K562 (cell line): ENCODE results near the gene KIF5A. TPM values are rescaled to one million over a fixed set of nuclear protein-coding genes. Genes with fewer than 3 reads are reported as not detected.

ENCODE experiments used
- BCOR ChIP-seq: fragments of 450-650 bp; IDR thresholded peaks from 2 replicates; pipeline ENCODE4 v1.6.1; 2016
- BMI1 ChIP-seq: fragments of 150-350 bp; IDR thresholded peaks from 2 replicates; pipeline ENCODE4 v1.6.1; 2014; ENCODE audit warnings: low read length
- CSDE1 ChIP-seq, 2 experiments: fragments of 450-650 bp; IDR thresholded peaks; 2 replicates each; pipeline ENCODE4 v1.6.1; 2016; ENCODE audit warnings: mild to moderate bottlenecking in 1 of 2
- E2F6 ChIP-seq, 2 experiments: IDR thresholded peaks; 2 replicates each; pipeline ENCODE4 v1.6.1; 2011; ENCODE audit warnings: borderline replicate concordance in 1 of 2, control low read depth in 1 of 2, low read depth in 1 of 2, low read length in 1 of 2, mild to moderate bottlenecking in 1 of 2, mixed read lengths in 1 of 2, moderate library complexity in 1 of 2; ENCODE audit not compliant: insufficient read depth in 1 of 2, insufficient read length in 1 of 2, poor library complexity in 1 of 2, severe bottlenecking in 1 of 2; ENCODE audit errors: extremely low read depth in 1 of 2
- KDM2B ChIP-seq: fragments of 250-450 bp; sonication (Bioruptor Pico); IDR thresholded peaks from 2 replicates; pipeline ENCODE4 v1.8.0; 2021; ENCODE audit warnings: mild to moderate bottlenecking, moderate library complexity
- MNT ChIP-seq, 2 experiments: fragments of 450-650 bp; conservative IDR thresholded peaks; 2 replicates each; pipeline ENCODE4 v1.6.1; 2017; ENCODE audit warnings: mild to moderate bottlenecking in 2 of 2, moderate library complexity in 2 of 2
- NR2C2 ChIP-seq, 2 experiments: fragments of 200-800 bp in 1 of 2; sonication (Bioruptor generic) in 1 of 2; sonication (generic) in 1 of 2; formaldehyde crosslinking in 1 of 2; IDR thresholded peaks; 2 replicates each; pipeline versions ENCODE4 v1.6.1 to v1.8.0; 2016 to 2022; ENCODE audit warnings: mild to moderate bottlenecking in 1 of 2, missing compliant biosample characterization in 1 of 2, missing genetic modification characterization in 1 of 2, missing genetic modification reagents in 1 of 2
- NRF1 ChIP-seq, 2 experiments: fragments of 450-650 bp; IDR thresholded peaks in 1 of 2; conservative IDR thresholded peaks in 1 of 2; 2 replicates each; pipeline ENCODE4 v1.6.1; 2014; ENCODE audit warnings: mild to moderate bottlenecking in 2 of 2
- POLR2G ChIP-seq: fragments of 200-400 bp; formaldehyde crosslinking; IDR thresholded peaks from 2 replicates; pipeline ENCODE4 v1.6.1; 2017; ENCODE audit warnings: low read depth, mild to moderate bottlenecking, antibody characterized with exemption, low read length, moderate library complexity
- POLR3G ChIP-seq: IDR thresholded peaks from 2 replicates; pipeline ENCODE4 v1.6.1; 2011; ENCODE audit not compliant: insufficient read length, insufficient replicate concordance; ENCODE audit errors: extremely low read depth
- RBBP5 ChIP-seq: fragments of 200-600 bp; sonication (generic); IDR thresholded peaks from 2 replicates; pipeline ENCODE4 v1.6.1; 2012; ENCODE audit warnings: borderline replicate concordance, mild to moderate bottlenecking, low read length, control low read depth, inconsistent platforms; ENCODE audit not compliant: insufficient read depth, poor library complexity, severe bottlenecking
- RBFOX2 ChIP-seq: fragments of 200-400 bp; formaldehyde crosslinking; IDR thresholded peaks from 2 replicates; pipeline ENCODE4 v1.6.1; 2017; ENCODE audit warnings: low read depth, mild to moderate bottlenecking, low read length, moderate library complexity
- RCOR1 ChIP-seq, 2 experiments: IDR thresholded peaks; 2 replicates each; pipeline ENCODE4 v1.6.1; 2012; ENCODE audit warnings: low read depth in 2 of 2, low read length in 2 of 2, borderline replicate concordance in 1 of 2, improper control_type of control experiment in 1 of 2
- SMC3 ChIP-seq: conservative IDR thresholded peaks from 2 replicates; pipeline ENCODE4 v1.6.1; 2011; ENCODE audit warnings: low read depth, low read length, improper control_type of control experiment; ENCODE audit not compliant: insufficient read depth
- TBL1XR1 ChIP-seq, 2 experiments: IDR thresholded peaks; 2 replicates each; pipeline ENCODE4 v1.6.1; 2012; ENCODE audit warnings: improper control_type of control experiment in 2 of 2, low read length in 2 of 2, mild to moderate bottlenecking in 1 of 2
- ZNF24 ChIP-seq: fragments of 450-650 bp; IDR thresholded peaks from 2 replicates; pipeline ENCODE4 v1.6.1; 2016
- polyA plus RNA-seq, 8 experiments: library from polyadenylated mRNA; depleted of rRNA in 4 of 8; stranded (reverse) in 5 of 8; unstranded in 3 of 8; fragments of >200 nt; fragmentation: Nextera tagmentation in 2 of 8; fragmentation: Illumina TruSeq in 1 of 8; extraction: Ambion mirVana in 2 of 8; extraction: Trizol in 1 of 8; gene quantifications; 2 replicates each; pipeline versions ENCODE4 v1.2.1 to v1.2.3, GENCODE V29; 2011 to 2014; ENCODE audit warnings: inconsistent platforms in 1 of 8, missing spikeins in 1 of 8
- total RNA-seq, 7 experiments: library from RNA; depleted of rRNA in 6 of 7; stranded (reverse); fragments of >200 nt in 6 of 7; fragmentation: Illumina TruSeq in 2 of 7; extraction: Trizol in 2 of 7; gene quantifications; 2 replicates each; pipeline versions ENCODE4 v1.2.1 to v1.2.3, GENCODE V29; 2011 to 2021; ENCODE audit warnings: low replicate concordance in 1 of 7
- TF ChIP-seq, protein P1 (sequence below), 3 experiments: IDR thresholded peaks in 2 of 3; conservative IDR thresholded peaks in 1 of 3; 2 replicates each; pipeline ENCODE4 v1.5.1; 2011 to 2012; ENCODE audit warnings: low read length in 3 of 3, mild to moderate bottlenecking in 3 of 3, control low read depth in 2 of 3, improper control_type of control experiment in 1 of 3, inconsistent platforms in 1 of 3, low read depth in 1 of 3, mixed read lengths in 1 of 3, moderate library complexity in 1 of 3; ENCODE audit not compliant: insufficient read depth in 2 of 3
- TF ChIP-seq, protein P2 (sequence below): sonication (generic); formaldehyde crosslinking; IDR thresholded peaks from 2 replicates; pipeline ENCODE4 v1.8.0; 2022; ENCODE audit warnings: missing genetic modification reagents, mild to moderate bottlenecking, moderate library complexity, borderline replicate concordance

The KIF5A gene
- total and polyA plus RNA-seq, 9 of the 15 experiments (the other 6 are each of a cell fraction or from before 2014, with no cell fraction given): 3.4 to 17.7 (median 8.0) TPM

GRCh38 chr12:57632958-57633840, 83.4 kb downstream of the KIF5A start, which contains the start of gene B4GALNT1 (continued):
- TF ChIP-seq RBBP5: peak; percentile 23
- peak; percentile 85 for TF ChIP-seq RBFOX2
- TF ChIP-seq RCOR1 (IDR thresholded peaks at IDR 0.05; ENCODE audit: borderline replicate concordance in 1 of 2, low read depth in 2 of 2, low read length in 2 of 2): 0 out of 4 replicates have a peak, but pooled peaks have one; percentile 12 to 23
- TF ChIP-seq MNT (conservative IDR thresholded peaks at IDR 0.05): peak in 1 of 2 experiments; percentile 60; a peak in 2 of 4 replicates
- TF ChIP-seq NRF1 (conservative IDR thresholded peaks at IDR 0.05 in 1 of 2, IDR thresholded peaks at IDR 0.05 in 1 of 2): peak; percentile 63 to 72
- TF ChIP-seq, protein P1, sequence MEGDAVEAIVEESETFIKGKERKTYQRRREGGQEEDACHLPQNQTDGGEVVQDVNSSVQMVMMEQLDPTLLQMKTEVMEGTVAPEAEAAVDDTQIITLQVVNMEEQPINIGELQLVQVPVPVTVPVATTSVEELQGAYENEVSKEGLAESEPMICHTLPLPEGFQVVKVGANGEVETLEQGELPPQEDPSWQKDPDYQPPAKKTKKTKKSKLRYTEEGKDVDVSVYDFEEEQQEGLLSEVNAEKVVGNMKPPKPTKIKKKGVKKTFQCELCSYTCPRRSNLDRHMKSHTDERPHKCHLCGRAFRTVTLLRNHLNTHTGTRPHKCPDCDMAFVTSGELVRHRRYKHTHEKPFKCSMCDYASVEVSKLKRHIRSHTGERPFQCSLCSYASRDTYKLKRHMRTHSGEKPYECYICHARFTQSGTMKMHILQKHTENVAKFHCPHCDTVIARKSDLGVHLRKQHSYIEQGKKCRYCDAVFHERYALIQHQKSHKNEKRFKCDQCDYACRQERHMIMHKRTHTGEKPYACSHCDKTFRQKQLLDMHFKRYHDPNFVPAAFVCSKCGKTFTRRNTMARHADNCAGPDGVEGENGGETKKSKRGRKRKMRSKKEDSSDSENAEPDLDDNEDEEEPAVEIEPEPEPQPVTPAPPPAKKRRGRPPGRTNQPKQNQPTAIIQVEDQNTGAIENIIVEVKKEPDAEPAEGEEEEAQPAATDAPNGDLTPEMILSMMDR (IDR thresholded peaks at IDR 0.05 in 2 of 3, conservative IDR thresholded peaks at IDR 0.05 in 1 of 3; ENCODE audit: insufficient read depth in 2 of 3, low read depth in 1 of 3, low read length in 3 of 3): peak; percentile 89 to 95 (median 92)
- TF ChIP-seq KDM2B (CRISPR knock-in tag): peak; percentile 99
- peak; percentile 90 to 97 for TF ChIP-seq E2F6 (IDR thresholded peaks at IDR 0.05; ENCODE audit: borderline replicate concordance in 1 of 2, extremely low read depth in 1 of 2, insufficient read depth in 1 of 2, insufficient read length in 1 of 2, low read depth in 1 of 2, low read length in 1 of 2, poor library complexity in 1 of 2, severe bottlenecking in 1 of 2)
- TF ChIP-seq TBL1XR1 (IDR thresholded peaks at IDR 0.05; ENCODE audit: low read length in 2 of 2): no peak
- no peak for TF ChIP-seq NR2C2 (CRISPR knock-in tag; IDR thresholded peaks at IDR 0.05)
- TF ChIP-seq NR2C2 (tag; IDR thresholded peaks at IDR 0.05): peak; percentile 35; the same call in 1 of the 2 replicates
- TF ChIP-seq BCOR: peak; percentile 45; the same call in 1 of the 2 replicates
- TF ChIP-seq CSDE1 (IDR thresholded peaks at IDR 0.05): no peak
- peak; percentile 87 for TF ChIP-seq SMC3
- no peak for TF ChIP-seq BMI1
- TF ChIP-seq ZNF24: 0 out of 2 replicates have a peak, but pooled peaks have one; percentile 31
- no peak for TF ChIP-seq POLR3G
- TF ChIP-seq, protein P2, sequence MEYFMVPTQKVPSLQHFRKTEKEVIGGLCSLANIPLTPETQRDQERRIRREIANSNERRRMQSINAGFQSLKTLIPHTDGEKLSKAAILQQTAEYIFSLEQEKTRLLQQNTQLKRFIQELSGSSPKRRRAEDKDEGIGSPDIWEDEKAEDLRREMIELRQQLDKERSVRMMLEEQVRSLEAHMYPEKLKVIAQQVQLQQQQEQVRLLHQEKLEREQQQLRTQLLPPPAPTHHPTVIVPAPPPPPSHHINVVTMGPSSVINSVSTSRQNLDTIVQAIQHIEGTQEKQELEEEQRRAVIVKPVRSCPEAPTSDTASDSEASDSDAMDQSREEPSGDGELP (CRISPR knock-in tag): peak; percentile 60; the same call in 1 of the 2 replicates
- TF ChIP-seq POLR2G: peak; percentile 88
